Hepatocyte (in vitro differentiated cells): ENCODE data around the gene GTPBP1. TPM values are rescaled to one million over a fixed set of nuclear protein-coding genes. Genes with fewer than 3 reads are reported as not detected.

Source experiments
- DNase-seq: peaks from one replicate; pipeline ENCODE4 v3.0.0-alpha.2; 2016; ENCODE audit warnings: low spot score
- H2AFZ ChIP-seq: fragments of 200-600 bp; sonication (generic); 2 replicates; pipeline ENCODE4 v1.6.0; 2016; ENCODE audit warnings: antibody characterized with exemption, mild to moderate bottlenecking
- H3K27ac ChIP-seq: fragments of 200-600 bp; sonication (generic); 2 replicates; pipeline ENCODE4 v1.5.1; 2016; ENCODE audit warnings: mild to moderate bottlenecking
- H3K27me3 ChIP-seq: fragments of 200-600 bp; sonication (generic); 2 replicates; pipeline ENCODE4 v1.6.1; 2016
- H3K36me3 ChIP-seq: fragments of 200-600 bp; sonication (generic); replicated peaks from 2 replicates; pipeline ENCODE4 v1.5.1; 2016; ENCODE audit warnings: low read depth; ENCODE audit not compliant: insufficient read depth
- H3K4me1 ChIP-seq: fragments of 200-600 bp; sonication (generic); 2 replicates; pipeline ENCODE4 v1.5.1; 2016; ENCODE audit warnings: mild to moderate bottlenecking, moderate library complexity; ENCODE audit not compliant: insufficient read depth
- H3K4me2 ChIP-seq: fragments of 200-600 bp; sonication (generic); 2 replicates; pipeline ENCODE4 v1.6.0; 2016
- H3K4me3 ChIP-seq: fragments of 200-600 bp; sonication (generic); 2 replicates; pipeline ENCODE4 v1.5.1; 2016; ENCODE audit warnings: mild to moderate bottlenecking
- H3K79me2 ChIP-seq: fragments of 200-600 bp; sonication (generic); 2 replicates; pipeline ENCODE4 v1.6.0; 2017; ENCODE audit warnings: mild to moderate bottlenecking
- H3K9me2 ChIP-seq: fragments of 200-600 bp; sonication (generic); replicated peaks from 2 replicates; pipeline ENCODE4 v1.6.0; 2017; ENCODE audit warnings: mild to moderate bottlenecking; ENCODE audit not compliant: insufficient read depth
- H3K9me3 ChIP-seq: fragments of 200-600 bp; sonication (generic); 2 replicates; pipeline ENCODE4 v1.5.1; 2016; ENCODE audit warnings: low read depth, mild to moderate bottlenecking
- H4K20me1 ChIP-seq: fragments of 200-600 bp; sonication (generic); 2 replicates; pipeline ENCODE4 v1.6.0; 2016; ENCODE audit warnings: mild to moderate bottlenecking; ENCODE audit not compliant: insufficient read depth, poor library complexity, severe bottlenecking
- CTCF ChIP-seq: fragments of 200-600 bp; sonication (generic); IDR thresholded peaks from 2 replicates; pipeline ENCODE4 v1.5.1; 2016; ENCODE audit warnings: antibody characterized with exemption, mild to moderate bottlenecking; ENCODE audit not compliant: poor library complexity
- EZH2 ChIP-seq: fragments of 200-600 bp; sonication (generic); IDR thresholded peaks from 2 replicates; pipeline ENCODE4 v1.6.1; 2016; ENCODE audit warnings: antibody characterized with exemption, mild to moderate bottlenecking, borderline replicate concordance
- EZH2phosphoT487 ChIP-seq: fragments of 200-600 bp; sonication (generic); IDR thresholded peaks from one replicate; pipeline ENCODE4 v1.6.1; 2018; ENCODE audit warnings: antibody characterized with exemption, mild to moderate bottlenecking, low read depth, moderate library complexity; ENCODE audit not compliant: unreplicated experiment, severe bottlenecking
- WGBS: methylation state at CpG from one replicate; pipeline ENCODE4 v1.1.6; 2016; ENCODE audit warnings: low lambda C conversion rate; ENCODE audit errors: missing lambda C conversion rate; 5-methylcytosine and 5-hydroxymethylcytosine counted together
- polyA plus RNA-seq: library from polyadenylated mRNA; unstranded; fragments of >200 nt; fragmentation: Nextera tagmentation; extraction: Ambion mirVana; gene quantifications from 2 replicates; pipeline ENCODE4 v1.2.1, GENCODE V29; 2016
- total RNA-seq: library from RNA; depleted of rRNA; stranded (reverse); fragments of >200 nt; gene quantifications from 2 replicates; pipeline ENCODE4 v1.2.3, GENCODE V29; 2014

GTPBP1 gene
- total and polyA plus RNA-seq, 2 experiments from 2014 or later: 28.6 to 36.8 TPM

- Histone ChIP-seq H2AFZ (no peak overlapping the region), H4K20me1 (peaks cover 14% of the 10 kb centered on the region), H3K27me3 (no peaks in the 10 kb centered on the region), H3K9me2 (no peaks in the 10 kb centered on the region), H3K4me1 (peaks cover 40% of the 10 kb centered on the region), H3K4me2 (peak overlapping the region; percentile 88), H3K36me3 (no peaks in the 10 kb centered on the region), H3K9me3 (no peaks in the 10 kb centered on the region), H3K27ac (peak overlapping the region; percentile 100), H3K4me3 (no peak overlapping the region), H3K79me2 (peaks cover 94% of the 10 kb centered on the region)
- WGBS: 63% methylated on average over 3 of the region's 3 CpGs
- no peak for TF ChIP-seq CTCF
- TF ChIP-seq EZH2: no peak
- no peak for TF ChIP-seq EZH2phosphoT487
- peak; percentile 64 for DNase-seq
Observed at GRCh38 chr22:38694940-38695339, 10.8 kb upstream of the GTPBP1 start.

- Histone ChIP-seq H3K27ac (peak overlapping the region; percentile 100), H3K9me2 (no peaks in the 10 kb centered on the region), H3K79me2 (peaks cover 81% of the 10 kb centered on the region), H3K27me3 (no peaks in the 10 kb centered on the region), H3K36me3 (no peaks in the 10 kb centered on the region), H3K4me1 (peaks cover 44% of the 10 kb centered on the region), H2AFZ (no peak overlapping the region), H3K4me3 (peak overlapping the region; percentile 90), H3K4me2 (peak overlapping the region; percentile 88), H4K20me1 (peaks cover 9% of the 10 kb centered on the region), H3K9me3 (no peaks in the 10 kb centered on the region)
- no peak for TF ChIP-seq EZH2
- TF ChIP-seq CTCF: no peak
- no peak for TF ChIP-seq EZH2phosphoT487
- peak; percentile 65 for DNase-seq
- 51% methylated on average over 3 of the region's 3 CpGs for WGBS
Observed at GRCh38 chr22:38696606-38697424, 8.9 kb upstream of the GTPBP1 start.

GRCh38 chr22:38697425-38698089 is 8.2 kb upstream of the GTPBP1 start:
- peaks cover 44% of the 10 kb centered on the region for H3K4me1 ChIP-seq
- H3K36me3 ChIP-seq: no peaks in the 10 kb centered on the region
- no peaks in the 10 kb centered on the region for H3K9me3 ChIP-seq
- H2AFZ ChIP-seq: no peak overlapping the region
- H4K20me1 ChIP-seq: peaks cover 9% of the 10 kb centered on the region
- no peaks in the 10 kb centered on the region for H3K9me2 ChIP-seq
- peaks cover 73% of the 10 kb centered on the region for H3K79me2 ChIP-seq
- peak overlapping the region; percentile 90 for H3K4me3 ChIP-seq
- TF ChIP-seq EZH2phosphoT487 (no peak), CTCF (no peak), EZH2 (no peak)
- H3K4me2 ChIP-seq: peak overlapping the region; percentile 88
- WGBS: 52% methylated on average over 8 of the region's 8 CpGs
- no peaks in the 10 kb centered on the region for H3K27me3 ChIP-seq
- peak; percentile 50 for DNase-seq
- peak overlapping the region; percentile 100 for H3K27ac ChIP-seq
